ENCODE data around the gene MAB21L4. TPM values are rescaled to one million over a fixed set of nuclear protein-coding genes. Genes with fewer than 3 reads are reported as not detected.

Gene MAB21L4
- total and polyA plus RNA-seq, 2 of the 8 experiments (the other 6 are each of a cell fraction or from before 2014, with no cell fraction given) = 0.11 TPM; not detected in 1

GRCh38 chr2:240857039-240858008 lies 38.6 kb downstream of the MAB21L4 start:
- no peak for FAIRE-seq
- Histone ChIP-seq H3K9me3 (ENCODE audit: insufficient read depth in 2 of 2, low read depth in 1 of 2, low read length in 1 of 2) (peaks cover 0 to 7% of the 10 kb centered on the region in 2 experiments; a peak in 1 of 4 replicates), H2BK15ac (ENCODE audit: low read length) (no peak overlapping the region), H3K27me3 (replicated peaks in 1 of 4; ENCODE audit: control insufficient read depth in 3 of 4, extremely low read depth in 1 of 4, insufficient read depth in 3 of 4, low read length in 3 of 4) (no peaks in the 10 kb centered on the region), H3K4ac (replicated peaks; ENCODE audit: insufficient read length, low read depth, low read length) (no peak overlapping the region), H4K5ac (ENCODE audit: insufficient read length, low read depth, low read length) (no peak overlapping the region), H3K36me3 (ENCODE audit: control insufficient read depth in 2 of 4, insufficient read depth in 4 of 4, low read length in 3 of 4) (no peaks in the 10 kb centered on the region), H3K14ac (ENCODE audit: insufficient read length) (no peak overlapping the region), H2AK5ac (ENCODE audit: low read depth, low read length) (no peak overlapping the region), H4K91ac (replicated peaks; ENCODE audit: insufficient read length, low read length) (no peak overlapping the region), H3K18ac (ENCODE audit: extremely low read depth, low read length) (no peak overlapping the region; the same call in 1 of the 2 replicates), H4K8ac (ENCODE audit: extremely low read depth, insufficient read depth, low read length) (peak overlapping the region; percentile 15), H4K20me1 (replicated peaks in 1 of 2; ENCODE audit: control insufficient read depth in 1 of 2, insufficient read depth in 2 of 2, low read length in 2 of 2) (no peaks in the 10 kb centered on the region), H3K9ac (replicated peaks in 1 of 4; ENCODE audit: extremely low read depth in 1 of 4, low read depth in 3 of 4, low read length in 3 of 4) (no peak overlapping the region), H3K79me2 (ENCODE audit: control insufficient read depth in 1 of 2, insufficient read depth in 2 of 2, low read length in 2 of 2) (no peaks in the 10 kb centered on the region), H3K4me1 (replicated peaks in 1 of 4; ENCODE audit: control insufficient read depth in 3 of 4, insufficient read depth in 4 of 4, low read length in 3 of 4) (no peaks in the 10 kb centered on the region), H3K4me2 (ENCODE audit: insufficient read depth in 1 of 2, low read depth in 2 of 2, low read length in 2 of 2) (no peak overlapping the region), H2BK12ac (ENCODE audit: low read depth, low read length) (peak overlapping the region; percentile 9; the same call in 1 of the 2 replicates), H3K79me1 (ENCODE audit: low read depth, low read length) (no peaks in the 10 kb centered on the region), H3K4me3 (ENCODE audit: extremely low read depth in 1 of 4, insufficient read depth in 2 of 4, low read depth in 3 of 4, low read length in 4 of 4) (no peak overlapping the region), H2BK5ac (ENCODE audit: low read depth, low read length) (no peak overlapping the region), H2BK120ac (replicated peaks; ENCODE audit: low read depth, low read length) (no peak overlapping the region), H3K27ac (ENCODE audit: low read depth, low read length) (no peak overlapping the region), H3K23me2 (ENCODE audit: low read depth, low read length) (no peaks in the 10 kb centered on the region), H2AFZ (ENCODE audit: low read length) (no peak overlapping the region; the same call in 1 of the 2 replicates), H2BK20ac (ENCODE audit: low read length) (no peak overlapping the region), H3K56ac (replicated peaks; ENCODE audit: insufficient read length, low read depth, low read length) (no peak overlapping the region), H3K23ac (ENCODE audit: insufficient read length) (no peak overlapping the region)
- DNase-seq (ENCODE audit: low read depth in 1 of 2, low spot score in 2 of 2) = no peak
- CTCF ChIA-PET (ENCODE audit: partially characterized antibody) = interaction anchor here (0.6 to 2.6 kb wide), 19 partner anchors 10 to 318 kb away, joined by 3 to 15 read pairs (median 4); partner anchors contain the start of genes AGXT and MAB21L4
- 89% methylated on average over 21 of the region's 21 CpGs; no CpG with 5 or more reads in 1 of the 2 experiments for WGBS, 2 experiments (ENCODE audit: extremely low coverage in 1 of 2, insufficient coverage in 1 of 2, insufficient read length in 1 of 2, insufficient replicate concordance in 2 of 2, low coverage in 1 of 2, low lambda C conversion rate in 2 of 2, missing lambda C conversion rate in 1 of 2)
- POLR2A ChIA-PET (ENCODE audit: partially characterized antibody) = interaction anchor here (0.9 kb wide), 1 partner anchor 79 kb away, joined by 3 read pairs; no protein-coding TSS in a partner anchor
- TF ChIP-seq RXRA (IDR thresholded peaks at IDR 0.05; ENCODE audit: insufficient read depth, low read depth, low read length) (no peak), BCL11A (IDR thresholded peaks at IDR 0.05; ENCODE audit: low read depth in 2 of 2, low read length in 2 of 2) (no peak), SIN3A (conservative IDR thresholded peaks at IDR 0.05 in 1 of 2, IDR thresholded peaks at IDR 0.05 in 1 of 2; ENCODE audit: low read depth in 1 of 2, low read length in 2 of 2) (no peak), NANOG (IDR thresholded peaks at IDR 0.05; ENCODE audit: insufficient read depth, low read depth, low read length, poor library complexity, severe bottlenecking) (no peak), BRCA1 (IDR thresholded peaks at IDR 0.05; ENCODE audit: low read depth, low read length) (no peak), CHD1 (IDR thresholded peaks at IDR 0.05; ENCODE audit: low read depth, low read length) (no peak), SAP30 (IDR thresholded peaks at IDR 0.05; ENCODE audit: insufficient read depth, insufficient replicate concordance, low read length) (no peak), E2F6 (IDR thresholded peaks at IDR 0.05) (no peak), MAX (IDR thresholded peaks at IDR 0.05) (no peak)

Measured in H1 (cell line).